ENCODE results near the gene AHCY.
"Not testable (repeated sequence)": the region's sequence is repeated elsewhere in the genome, so short reads cannot be mapped to it uniquely, and the experiment has no call there.

Gene AHCY

GRCh38 chr20:34300256-34300806 lies 2.8 kb downstream of the AHCY start:
- Histone ChIP-seq H4K20me1 (peaks cover 10 to 63% (median 54%) of the 10 kb centered on the region in 11 experiments; a peak in 21 of 22 replicates), H3K4me1 (peaks cover 24 to 38% (median 34%) of the 10 kb centered on the region in 10 experiments), H3K4me2 (peak overlapping the region; percentile 82 to 99 (median 93)), H3K4me3 (peak overlapping the region in 3 of 10 experiments; percentile 87 to 92 (median 89); a peak in 3 of 20 replicates), H3K36me3 (peaks cover 8 to 49% (median 31%) of the 10 kb centered on the region in 11 experiments), H3K9me3 (replicated peaks in 1 of 11) (peaks cover 0 to 4% (median 0%) of the 10 kb centered on the region in 11 experiments; a peak in 1 of 22 replicates), H3K9ac (peak overlapping the region in 10 of 11 experiments; percentile 36 to 97 (median 92); a peak in 13 of 22 replicates), H3K27me3 (no peaks in the 10 kb centered on the region), H3K27ac (peak overlapping the region in 10 of 11 experiments; percentile 2 to 94 (median 27); a peak in 13 of 22 replicates)
- TF ChIP-seq Cebpa-rat (IDR thresholded peaks at IDR 0.05) = no peak

- Histone ChIP-seq H3K9me3 (replicated peaks in 1 of 11) (peaks cover 0 to 4% (median 0%) of the 10 kb centered on the region in 11 experiments; a peak in 1 of 22 replicates), H3K27me3 (no peaks in the 10 kb centered on the region), H3K36me3 (peaks cover 14 to 55% (median 37%) of the 10 kb centered on the region in 11 experiments), H3K4me3 (0 out of 20 replicates have a peak overlapping the region, but pooled peaks of 1 of the 10 experiments have one; percentile 92), H4K20me1 (peaks cover 16 to 69% (median 60%) of the 10 kb centered on the region in 11 experiments; a peak in 21 of 22 replicates), H3K4me1 (peaks cover 24 to 38% (median 34%) of the 10 kb centered on the region in 10 experiments), H3K27ac (peak overlapping the region in 5 of 11 experiments; percentile 24 to 94 (median 53); a peak in 7 of 22 replicates), H3K9ac (peak overlapping the region in 3 of 11 experiments; percentile 37 to 95 (median 94); a peak in 4 of 22 replicates), H3K4me2 (peak overlapping the region; percentile 82 to 99 (median 93); a peak in 21 of 22 replicates)
- TF ChIP-seq Cebpa-rat (IDR thresholded peaks at IDR 0.05) = no peak
These were observed 3.4 kb downstream of the AHCY start for GRCh38 chr20:34299556-34300255.

- H3K27ac ChIP-seq; H3K4me2 ChIP-seq; H3K9me3 ChIP-seq (replicated peaks in 1 of 11); H3K9ac ChIP-seq; H3K4me3 ChIP-seq; H3K27me3 ChIP-seq: not testable (repeated sequence)
- Histone ChIP-seq H3K4me1 (peaks cover 24 to 48% (median 35%) of the 10 kb centered on the region in 10 experiments), H3K36me3 (peaks cover 28 to 69% (median 51%) of the 10 kb centered on the region in 11 experiments), H4K20me1 (peaks cover 16 to 83% (median 74%) of the 10 kb centered on the region in 11 experiments; a peak in 21 of 22 replicates)
These were observed 4.8 kb downstream of the AHCY start for GRCh38 chr20:34298294-34298784.

- no peak overlapping the region for H3K9ac ChIP-seq
- H3K4me2 ChIP-seq = no peak overlapping the region
- H3K27me3 ChIP-seq = no peaks in the 10 kb centered on the region
- no peak overlapping the region for H3K4me3 ChIP-seq
- H3K36me3 ChIP-seq = peaks cover 46 to 88% (median 70%) of the 10 kb centered on the region in 11 experiments
- H3K27ac ChIP-seq = no peak overlapping the region
- peaks cover 15 to 40% (median 26%) of the 10 kb centered on the region in 10 experiments for H3K4me1 ChIP-seq
- H3K9me3 ChIP-seq (replicated peaks in 1 of 11) = peaks cover 0 to 4% (median 0%) of the 10 kb centered on the region in 11 experiments; a peak in 1 of 22 replicates
- H4K20me1 ChIP-seq = peaks cover 16 to 97% (median 85%) of the 10 kb centered on the region in 11 experiments; a peak in 21 of 22 replicates
- no peak for TF ChIP-seq Cebpa-rat (IDR thresholded peaks at IDR 0.05)
These were observed 6.7 kb downstream of the AHCY start for GRCh38 chr20:34296468-34296867.

- peaks cover 58 to 89% (median 76%) of the 10 kb centered on the region in 11 experiments for H3K36me3 ChIP-seq
- H4K20me1 ChIP-seq = peaks cover 16 to 97% (median 78%) of the 10 kb centered on the region in 11 experiments; a peak in 21 of 22 replicates
- no peak overlapping the region for H3K4me3 ChIP-seq
- TF ChIP-seq Cebpa-rat (IDR thresholded peaks at IDR 0.05) = no peak
- H3K4me2 ChIP-seq = no peak overlapping the region
- peaks cover 0 to 4% (median 0%) of the 10 kb centered on the region in 11 experiments; a peak in 1 of 22 replicates for H3K9me3 ChIP-seq (replicated peaks in 1 of 11)
- no peak overlapping the region for H3K27ac ChIP-seq
- no peaks in the 10 kb centered on the region for H3K27me3 ChIP-seq
- no peak overlapping the region for H3K9ac ChIP-seq
- H3K4me1 ChIP-seq = peaks cover 3 to 28% (median 14%) of the 10 kb centered on the region in 10 experiments
These were observed 7.9 kb downstream of the AHCY start for GRCh38 chr20:34295284-34295683.

- TF ChIP-seq Cebpa-rat (IDR thresholded peaks at IDR 0.05) = no peak
- H3K4me2 ChIP-seq = no peak overlapping the region
- H3K9me3 ChIP-seq (replicated peaks in 1 of 11) = peaks cover 0 to 4% (median 0%) of the 10 kb centered on the region in 11 experiments; a peak in 1 of 22 replicates
- H3K4me1 ChIP-seq = peaks cover 0 to 21% (median 7%) of the 10 kb centered on the region in 10 experiments; a peak in 14 of 20 replicates
- no peak overlapping the region for H3K4me3 ChIP-seq
- H3K27ac ChIP-seq = no peak overlapping the region
- H3K36me3 ChIP-seq = peaks cover 65 to 90% (median 80%) of the 10 kb centered on the region in 11 experiments
- no peaks in the 10 kb centered on the region for H3K27me3 ChIP-seq
- peaks cover 16 to 94% (median 71%) of the 10 kb centered on the region in 11 experiments; a peak in 21 of 22 replicates for H4K20me1 ChIP-seq
- no peak overlapping the region for H3K9ac ChIP-seq
These were observed 8.6 kb downstream of the AHCY start for GRCh38 chr20:34294563-34294962.

GRCh38 chr20:34293589-34293988 lies 9.6 kb downstream of the AHCY start:
- Histone ChIP-seq H3K9ac (no peak overlapping the region), H3K27me3 (no peaks in the 10 kb centered on the region), H3K4me2 (peak overlapping the region in 2 of 11 experiments; percentile 22 to 47; a peak in 3 of 22 replicates), H4K20me1 (peaks cover 9 to 85% (median 63%) of the 10 kb centered on the region in 11 experiments; a peak in 21 of 22 replicates), H3K4me1 (peaks cover 0 to 14% (median 0%) of the 10 kb centered on the region in 10 experiments; a peak in 7 of 20 replicates), H3K27ac (peak overlapping the region in 1 of 11 experiments; percentile 11; a peak in 1 of 22 replicates), H3K36me3 (peaks cover 70 to 91% (median 81%) of the 10 kb centered on the region in 11 experiments), H3K9me3 (replicated peaks in 1 of 11) (no peaks in the 10 kb centered on the region), H3K4me3 (no peak overlapping the region)
- no peak for TF ChIP-seq Cebpa-rat (IDR thresholded peaks at IDR 0.05)

- no peak for TF ChIP-seq Cebpa-rat (IDR thresholded peaks at IDR 0.05)
- peaks cover 9 to 86% (median 63%) of the 10 kb centered on the region in 11 experiments; a peak in 21 of 22 replicates for H4K20me1 ChIP-seq
- peak overlapping the region in 1 of 11 experiments; percentile 11; a peak in 1 of 22 replicates for H3K27ac ChIP-seq
These were observed 10.0 kb downstream of the AHCY start for GRCh38 chr20:34293119-34293518.

More at GRCh38 chr20:34293119-34293518, 10.0 kb downstream of the AHCY start:
- peaks cover 0 to 14% (median 0%) of the 10 kb centered on the region in 10 experiments; a peak in 7 of 20 replicates for H3K4me1 ChIP-seq
- H3K9ac ChIP-seq = no peak overlapping the region
- no peak overlapping the region for H3K4me3 ChIP-seq
- no peaks in the 10 kb centered on the region for H3K9me3 ChIP-seq (replicated peaks in 1 of 11)
- no peaks in the 10 kb centered on the region for H3K27me3 ChIP-seq
- peak overlapping the region in 1 of 11 experiments; percentile 47; a peak in 2 of 22 replicates for H3K4me2 ChIP-seq
- peaks cover 74 to 95% (median 85%) of the 10 kb centered on the region in 11 experiments for H3K36me3 ChIP-seq

Data from BLaER1 treated with 17β-estradiol and CSF1 and Interleukin-3, amounts not matched to agents 10 nM and 100 nM (cell line).